Stomach (tissue), 9 donors: ENCODE results near the gene MAP2K2. TPM values are rescaled to one million over a fixed set of nuclear protein-coding genes. Genes with fewer than 3 reads are reported as not detected.
"Not testable (repeated sequence)": the region's sequence is repeated elsewhere in the genome, so short reads cannot be mapped to it uniquely, and the experiment has no call there.

Source experiments
- DNase-seq, 2 donors: peaks; one replicate each; pipeline versions ENCODE4 v3.0.0 to v3.0.0-alpha.2; 2013 to 2019
- H3K27ac ChIP-seq, 5 donors: fragments of 200-600 bp in 4 of 5; sonication (generic) in 4 of 5; one replicate each; pipeline ENCODE4 v1.5.1; 2013 to 2019; ENCODE audit warnings: mild to moderate bottlenecking in 1 of 5, moderate library complexity in 1 of 5
- H3K27me3 ChIP-seq, 3 donors: fragments of 200-600 bp; sonication (generic); one replicate each; pipeline ENCODE4 v1.5.1; 2017 to 2019; ENCODE audit warnings: mixed run types in 1 of 3
- H3K36me3 ChIP-seq, 4 donors: fragments of 200-600 bp; sonication (generic); 1 replicate in 3 of 4; 2 replicates in 1 of 4; pipeline ENCODE4 v1.5.1; 2016 to 2019
- H3K4me1 ChIP-seq, 4 donors: fragments of 200-600 bp; sonication (generic); one replicate each; pipeline ENCODE4 v1.5.1; 2016 to 2019
- H3K4me3 ChIP-seq, 4 donors: fragments of 200-600 bp; sonication (generic) in 3 of 4; one replicate each; pipeline ENCODE4 v1.5.1; 2016 to 2019; ENCODE audit warnings: mild to moderate bottlenecking in 1 of 4
- H3K9me3 ChIP-seq, 4 donors: fragments of 200-600 bp; sonication (generic); one replicate each; pipeline ENCODE4 v1.5.1; 2016 to 2019
- CTCF ChIP-seq, 7 experiments: fragments of 450-650 bp in 4 of 7; fragments of 200-600 bp in 3 of 7; sonication (generic) in 3 of 7; IDR thresholded peaks; one replicate each; pipeline ENCODE4 v1.5.1; 2016 to 2019; ENCODE audit warnings: antibody characterized with exemption in 7 of 7, control low read depth in 2 of 7, mild to moderate bottlenecking in 1 of 7
- EP300 ChIP-seq: sonication (generic); formaldehyde crosslinking; IDR thresholded peaks from one replicate; pipeline ENCODE4 v1.6.1; 2017; ENCODE audit warnings: antibody characterized with exemption
- POLR2A ChIP-seq, 4 donors: fragments of 450-650 bp; IDR thresholded peaks; one replicate each; pipeline ENCODE4 v1.6.1; 2016; ENCODE audit warnings: antibody characterized with exemption in 4 of 4, control low read depth in 2 of 4, mild to moderate bottlenecking in 1 of 4, moderate library complexity in 1 of 4
- POLR2AphosphoS5 ChIP-seq, 3 donors: sonication (generic); formaldehyde crosslinking; IDR thresholded peaks; one replicate each; pipeline ENCODE4 v1.6.1; 2016; ENCODE audit warnings: antibody characterized with exemption in 3 of 3
- WGBS, 5 donors: extraction: QIAGEN DNeasy Blood & Tissue Kit in 3 of 5; methylation state at CpG; one replicate each; pipeline versions ENCODE4 v1.1.5 to v1.1.7; 2013 to 2018; 5-methylcytosine and 5-hydroxymethylcytosine counted together
- intact Hi-C: fragments of 100-400 bp; cut with DNase I; formaldehyde crosslinking; loops from one replicate; pipeline ENCODE4 v1.15.1; 2023; ENCODE audit warnings: low total_unique reads
- polyA plus RNA-seq, 3 donors: library from polyadenylated mRNA; stranded (reverse); fragments of 200-250 nt; gene quantifications; one replicate each; pipeline ENCODE4 v1.2.3, GENCODE V29; 2013
- total RNA-seq, 5 donors: library from RNA; depleted of rRNA; stranded (reverse); fragments of >200 nt; gene quantifications; one replicate each; pipeline versions ENCODE4 v1.1.0 to v1.2.3, GENCODE V29; 2014 to 2016
- donor health status: healthy with polysubstance abuse.
- donor health status: Bipolar disorder and iron deficiency.
- donor health status: healthy.

Gene MAP2K2
- total and polyA plus RNA-seq, 8 donors = 53.4 to 447 (median 116) TPM

GRCh38 chr19:4164262-4164661 lies 40.3 kb upstream of the MAP2K2 start:
- TF ChIP-seq POLR2A (IDR thresholded peaks at IDR 0.05) (no peak), EP300 (no peak)
- no peaks in the 10 kb centered on the region for H3K36me3 ChIP-seq

GRCh38 chr19:4161415-4162077 lies 37.6 kb upstream of the MAP2K2 start:
- Histone ChIP-seq H3K27ac (no peak overlapping the region), H3K4me1 (no peaks in the 10 kb centered on the region), H3K4me3 (no peak overlapping the region), H3K9me3 (no peaks in the 10 kb centered on the region), H3K27me3 (peaks cover 0 to 52% (median 8%) of the 10 kb centered on the region in 3 donors), H3K36me3 (no peaks in the 10 kb centered on the region)
- WGBS, 5 donors = 68 to 76% (median 71%) methylated on average over 7 of the region's 7 CpGs
- DNase-seq = no peak
- TF ChIP-seq CTCF (IDR thresholded peaks at IDR 0.05) (no peak), POLR2A (IDR thresholded peaks at IDR 0.05) (no peak), POLR2AphosphoS5 (IDR thresholded peaks at IDR 0.05) (no peak), EP300 (no peak)
- intact Hi-C loops = no loop called here

More at GRCh38 chr19:4164262-4164661, 40.3 kb upstream of the MAP2K2 start:
- Histone ChIP-seq H3K27me3 (peaks cover 0 to 67% (median 13%) of the 10 kb centered on the region in 3 donors), H3K9me3 (no peaks in the 10 kb centered on the region), H3K4me3 (no peak overlapping the region), H3K27ac (no peak overlapping the region), H3K4me1 (no peaks in the 10 kb centered on the region)
- 47 to 62% (median 55%) methylated on average over 10 to 11 of the region's 11 CpGs for WGBS, 5 donors
- intact Hi-C loops = no loop called here
- DNase-seq = no peak

- WGBS, 5 donors = 57 to 66% (median 63%) methylated on average over 7 to 8 of the region's 8 CpGs
- H3K36me3 ChIP-seq, H3K9me3 ChIP-seq, H3K4me1 ChIP-seq, H3K4me3 ChIP-seq, H3K27ac ChIP-seq, intact Hi-C loops, DNase-seq: not testable (repeated sequence)
- H3K27me3 ChIP-seq = peaks cover 0 to 41% (median 0%) of the 10 kb centered on the region in 3 donors
Measured at GRCh38 chr19:4157971-4158370, 34.0 kb upstream of the MAP2K2 start.

DNA sequence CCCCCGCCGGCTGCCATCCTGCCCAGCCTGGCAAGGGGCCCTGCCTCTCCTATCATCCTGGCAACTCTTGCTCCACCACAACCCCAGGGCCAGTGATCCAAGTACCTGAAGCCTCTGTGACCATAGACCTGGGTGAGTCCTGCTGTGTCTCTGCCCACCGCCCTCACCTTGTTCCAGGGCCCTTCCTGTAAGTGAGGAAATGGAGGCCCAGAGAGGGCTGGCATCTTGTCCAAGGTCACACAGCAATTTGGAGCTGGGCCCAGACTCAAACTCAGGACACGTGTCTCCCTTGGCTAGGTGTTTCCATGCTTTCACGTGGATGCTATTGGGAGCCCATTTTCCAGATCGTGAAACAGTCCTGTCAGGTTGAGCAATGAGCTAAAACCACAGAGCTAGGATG lies 33.2 kb upstream of the MAP2K2 start:
- 75 to 88% (median 77%) methylated on average over 6 of the region's 6 CpGs for WGBS, 5 donors

GRCh38 chr19:4154571-4155312 lies 30.8 kb upstream of the MAP2K2 start:
- Histone ChIP-seq H3K4me3 (no peak overlapping the region), H3K27me3 (peaks cover 0 to 54% (median 0%) of the 10 kb centered on the region in 3 donors), H3K4me1 (peaks cover 0 to 12% (median 2%) of the 10 kb centered on the region in 4 donors), H3K9me3 (no peaks in the 10 kb centered on the region), H3K36me3 (no peaks in the 10 kb centered on the region), H3K27ac (no peak overlapping the region)
- intact Hi-C loops = no loop called here
- no peak for DNase-seq
- WGBS, 5 donors = 76 to 82% (median 79%) methylated on average over 12 to 21 of the region's 21 CpGs
- no peak for TF ChIP-seq POLR2AphosphoS5 (IDR thresholded peaks at IDR 0.05)
- TF ChIP-seq POLR2A (IDR thresholded peaks at IDR 0.05) = no peak
- TF ChIP-seq EP300 = no peak
- no peak for TF ChIP-seq CTCF (IDR thresholded peaks at IDR 0.05)

More for the DNA sequence above, 33.2 kb upstream of the MAP2K2 start:
- H3K4me1 ChIP-seq = peaks cover 0 to 10% (median 0%) of the 10 kb centered on the region in 4 donors
- H3K9me3 ChIP-seq = no peaks in the 10 kb centered on the region
- intact Hi-C loops = no loop called here
- H3K36me3 ChIP-seq = no peaks in the 10 kb centered on the region
- no peak for DNase-seq
- H3K4me3 ChIP-seq = no peak overlapping the region
- H3K27ac ChIP-seq = no peak overlapping the region
- peaks cover 0 to 49% (median 0%) of the 10 kb centered on the region in 3 donors for H3K27me3 ChIP-seq
- TF ChIP-seq POLR2AphosphoS5 (IDR thresholded peaks at IDR 0.05) (no peak), POLR2A (IDR thresholded peaks at IDR 0.05) (no peak), CTCF (IDR thresholded peaks at IDR 0.05) (no peak)
